Smooth muscle cell (in vitro differentiated cells): ENCODE data around the gene UGT1A3. TPM values are rescaled to one million over a fixed set of nuclear protein-coding genes. Genes with fewer than 3 reads are reported as not detected.

Experiments used
- DNase-seq: peaks from one replicate; lab custom pipeline; 2025; ENCODE audit not compliant: unreplicated experiment; lab: John Stamatoyannopoulos, UW
- H2AFZ ChIP-seq: fragments of 200-600 bp; sonication (generic); 2 replicates; pipeline ENCODE4 v1.6.0; 2016; ENCODE audit warnings: antibody characterized with exemption, low read depth, mild to moderate bottlenecking
- H3F3A ChIP-seq: fragments of 200-600 bp; sonication (generic); 2 replicates; pipeline ENCODE4 v1.6.0; 2017; ENCODE audit warnings: antibody characterized with exemption, low read depth
- H3K27ac ChIP-seq: fragments of 200-600 bp; sonication (generic); 2 replicates; pipeline ENCODE4 v1.5.1; 2016; ENCODE audit warnings: low read depth, mild to moderate bottlenecking
- H3K27me3 ChIP-seq: fragments of 200-600 bp; sonication (generic); 2 replicates; pipeline ENCODE4 v1.6.1; 2016; ENCODE audit warnings: low read depth, mild to moderate bottlenecking
- H3K36me3 ChIP-seq: fragments of 200-600 bp; sonication (generic); 2 replicates; pipeline ENCODE4 v1.5.1; 2016; ENCODE audit warnings: low read depth
- H3K4me1 ChIP-seq: fragments of 200-600 bp; sonication (generic); 2 replicates; pipeline ENCODE4 v1.5.1; 2016; ENCODE audit warnings: low read depth
- H3K4me2 ChIP-seq: fragments of 200-600 bp; sonication (generic); 2 replicates; pipeline ENCODE4 v1.6.0; 2016; ENCODE audit warnings: mild to moderate bottlenecking
- H3K4me3 ChIP-seq: fragments of 200-600 bp; sonication (generic); 2 replicates; pipeline ENCODE4 v1.5.1; 2016; ENCODE audit warnings: mild to moderate bottlenecking
- H3K79me2 ChIP-seq: fragments of 200-600 bp; sonication (generic); 2 replicates; pipeline ENCODE4 v1.6.0; 2016; ENCODE audit warnings: low read depth, mild to moderate bottlenecking
- H3K9ac ChIP-seq: fragments of 200-600 bp; sonication (generic); 2 replicates; pipeline ENCODE4 v1.6.0; 2016; ENCODE audit warnings: low read depth
- H3K9me3 ChIP-seq: fragments of 200-600 bp; sonication (generic); replicated peaks from 2 replicates; pipeline ENCODE4 v1.5.1; 2016; ENCODE audit warnings: low read depth
- H4K20me1 ChIP-seq: fragments of 200-600 bp; sonication (generic); 2 replicates; pipeline ENCODE4 v1.6.0; 2016; ENCODE audit warnings: low read depth
- WGBS: methylation state at CpG from one replicate; pipeline ENCODE4 v1.1.7; 2016; ENCODE audit warnings: low lambda C conversion rate; 5-methylcytosine and 5-hydroxymethylcytosine counted together
- polyA plus RNA-seq: library from polyadenylated mRNA; unstranded; fragments of >200 nt; fragmentation: Nextera tagmentation; extraction: Ambion mirVana; gene quantifications from 2 replicates; pipeline ENCODE4 v1.2.1, GENCODE V29; 2016
- total RNA-seq: library from RNA; depleted of rRNA; stranded (reverse); fragments of >200 nt; gene quantifications from 2 replicates; pipeline ENCODE4 v1.2.3, GENCODE V29; 2014
- TF ChIP-seq, protein P1 (sequence below): fragments of 200-600 bp; sonication (generic); IDR thresholded peaks from 2 replicates; pipeline ENCODE4 v1.5.1; 2017; ENCODE audit warnings: borderline replicate concordance, mild to moderate bottlenecking, antibody characterized with exemption; ENCODE audit not compliant: insufficient read depth, poor library complexity, severe bottlenecking

The UGT1A3 gene
- total and polyA plus RNA-seq, 2 experiments from 2014 or later: not detected

- no peaks in the 10 kb centered on the region for H3K4me1 ChIP-seq
Measured at GRCh38 chr2:233817361-233817911, 88.6 kb downstream of the UGT1A3 start.

GRCh38 chr2:233817995-233818638 is 89.3 kb downstream of the UGT1A3 start:
- no peaks in the 10 kb centered on the region for H3K27me3 ChIP-seq
- no peaks in the 10 kb centered on the region for H3K9me3 ChIP-seq
- 97% methylated on average over 11 of the region's 11 CpGs for WGBS
- no peaks in the 10 kb centered on the region for H3K79me2 ChIP-seq
- H4K20me1 ChIP-seq: no peaks in the 10 kb centered on the region
- H3K4me2 ChIP-seq: no peak overlapping the region
- H2AFZ ChIP-seq: no peak overlapping the region
- no peaks in the 10 kb centered on the region for H3F3A ChIP-seq
- no peaks in the 10 kb centered on the region for H3K36me3 ChIP-seq
- TF ChIP-seq, protein P1, sequence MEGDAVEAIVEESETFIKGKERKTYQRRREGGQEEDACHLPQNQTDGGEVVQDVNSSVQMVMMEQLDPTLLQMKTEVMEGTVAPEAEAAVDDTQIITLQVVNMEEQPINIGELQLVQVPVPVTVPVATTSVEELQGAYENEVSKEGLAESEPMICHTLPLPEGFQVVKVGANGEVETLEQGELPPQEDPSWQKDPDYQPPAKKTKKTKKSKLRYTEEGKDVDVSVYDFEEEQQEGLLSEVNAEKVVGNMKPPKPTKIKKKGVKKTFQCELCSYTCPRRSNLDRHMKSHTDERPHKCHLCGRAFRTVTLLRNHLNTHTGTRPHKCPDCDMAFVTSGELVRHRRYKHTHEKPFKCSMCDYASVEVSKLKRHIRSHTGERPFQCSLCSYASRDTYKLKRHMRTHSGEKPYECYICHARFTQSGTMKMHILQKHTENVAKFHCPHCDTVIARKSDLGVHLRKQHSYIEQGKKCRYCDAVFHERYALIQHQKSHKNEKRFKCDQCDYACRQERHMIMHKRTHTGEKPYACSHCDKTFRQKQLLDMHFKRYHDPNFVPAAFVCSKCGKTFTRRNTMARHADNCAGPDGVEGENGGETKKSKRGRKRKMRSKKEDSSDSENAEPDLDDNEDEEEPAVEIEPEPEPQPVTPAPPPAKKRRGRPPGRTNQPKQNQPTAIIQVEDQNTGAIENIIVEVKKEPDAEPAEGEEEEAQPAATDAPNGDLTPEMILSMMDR: no peak
- no peak overlapping the region for H3K4me3 ChIP-seq
- H3K27ac ChIP-seq: no peak overlapping the region
- no peak for DNase-seq
- no peaks in the 10 kb centered on the region for H3K4me1 ChIP-seq
- H3K9ac ChIP-seq: no peak overlapping the region

More at GRCh38 chr2:233817361-233817911, 88.6 kb downstream of the UGT1A3 start:
- no peak for DNase-seq
- no peaks in the 10 kb centered on the region for H3K36me3 ChIP-seq
- no peak overlapping the region for H3K4me3 ChIP-seq
- no peaks in the 10 kb centered on the region for H3F3A ChIP-seq
- no peaks in the 10 kb centered on the region for H3K79me2 ChIP-seq
- H3K27ac ChIP-seq: no peak overlapping the region
- 68% methylated on average over 3 of the region's 3 CpGs for WGBS
- H3K4me2 ChIP-seq: no peak overlapping the region
- TF ChIP-seq, protein P1: no peak
- no peak overlapping the region for H3K9ac ChIP-seq
- no peak overlapping the region for H2AFZ ChIP-seq
- H4K20me1 ChIP-seq: no peaks in the 10 kb centered on the region
- H3K27me3 ChIP-seq: no peaks in the 10 kb centered on the region
- no peaks in the 10 kb centered on the region for H3K9me3 ChIP-seq

DNA sequence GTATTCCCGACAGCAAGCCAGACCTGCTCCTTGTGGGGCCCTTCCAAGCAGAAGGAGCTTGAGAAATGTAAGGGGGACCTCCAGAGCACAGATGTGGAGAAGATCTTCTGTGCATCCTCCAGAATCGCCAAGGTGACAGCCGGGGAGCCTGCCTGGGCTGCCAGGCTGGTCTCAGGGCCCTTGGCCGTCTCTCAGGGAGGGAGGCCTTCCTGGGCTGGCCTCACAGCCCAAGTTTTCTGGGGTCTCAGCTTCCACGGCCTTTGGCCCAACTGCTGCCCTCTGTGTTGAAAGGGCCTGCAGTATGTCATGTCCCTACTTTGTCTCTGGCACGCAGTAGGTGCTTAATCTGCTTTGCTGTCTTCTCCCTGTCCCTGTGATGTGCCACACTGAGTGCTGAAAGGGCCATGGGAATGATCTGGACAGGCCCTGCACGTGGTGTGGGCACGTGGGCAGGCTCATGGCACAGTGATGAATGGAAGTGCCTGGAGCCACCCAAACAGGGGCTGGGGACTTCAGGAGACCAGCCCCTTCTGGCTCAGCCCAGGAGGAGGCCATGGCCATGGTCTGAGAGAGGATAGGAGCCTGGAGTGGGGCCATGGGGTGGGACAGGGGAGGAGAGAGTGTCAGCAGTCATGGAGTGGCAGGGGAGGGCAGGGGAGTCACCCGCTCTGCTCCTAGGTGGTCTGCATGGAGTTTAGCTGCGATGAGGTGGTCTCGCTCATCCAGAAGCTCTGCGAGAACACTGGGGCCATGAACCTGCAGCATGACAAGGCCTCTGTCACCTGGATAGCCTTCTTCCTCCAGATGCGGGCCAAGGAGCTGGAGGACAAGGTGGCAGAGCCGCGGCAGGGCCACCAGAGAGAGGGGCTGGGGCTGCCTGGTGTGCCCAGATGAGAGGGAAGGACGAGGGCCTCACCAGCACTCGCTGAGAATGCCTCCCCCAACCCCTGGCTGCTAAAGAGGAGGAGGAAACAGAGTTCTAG is 90.1 kb downstream of the UGT1A3 start:
- H3K9ac ChIP-seq: no peak overlapping the region
- H2AFZ ChIP-seq: no peak overlapping the region
- no peaks in the 10 kb centered on the region for H3K36me3 ChIP-seq
- no peaks in the 10 kb centered on the region for H3K27me3 ChIP-seq
- DNase-seq: no peak
- no peaks in the 10 kb centered on the region for H3K9me3 ChIP-seq
- no peaks in the 10 kb centered on the region for H4K20me1 ChIP-seq
- TF ChIP-seq, protein P1: no peak
- H3K27ac ChIP-seq: no peak overlapping the region
- no peaks in the 10 kb centered on the region for H3K79me2 ChIP-seq
- H3K4me2 ChIP-seq: no peak overlapping the region
- H3K4me1 ChIP-seq: no peaks in the 10 kb centered on the region
- 85% methylated on average over 17 of the region's 17 CpGs for WGBS
- H3K4me3 ChIP-seq: no peak overlapping the region
- H3F3A ChIP-seq: no peaks in the 10 kb centered on the region
